HG03575 (cell line): ENCODE measurements around the gene HSPA14.
"Not testable (repeated sequence)": the region's sequence is repeated elsewhere in the genome, so short reads cannot be mapped to it uniquely, and the experiment has no call there.

Experiments used
- ATAC-seq: cut with Tn5 transposase; IDR thresholded peaks from one replicate; pipeline ENCODE4 v1.9.1; 2021; ENCODE audit not compliant: unreplicated experiment, insufficient number of reproducible peaks, low FRiP score; ENCODE audit errors: extremely low read depth

HSPA14 gene, protein sequence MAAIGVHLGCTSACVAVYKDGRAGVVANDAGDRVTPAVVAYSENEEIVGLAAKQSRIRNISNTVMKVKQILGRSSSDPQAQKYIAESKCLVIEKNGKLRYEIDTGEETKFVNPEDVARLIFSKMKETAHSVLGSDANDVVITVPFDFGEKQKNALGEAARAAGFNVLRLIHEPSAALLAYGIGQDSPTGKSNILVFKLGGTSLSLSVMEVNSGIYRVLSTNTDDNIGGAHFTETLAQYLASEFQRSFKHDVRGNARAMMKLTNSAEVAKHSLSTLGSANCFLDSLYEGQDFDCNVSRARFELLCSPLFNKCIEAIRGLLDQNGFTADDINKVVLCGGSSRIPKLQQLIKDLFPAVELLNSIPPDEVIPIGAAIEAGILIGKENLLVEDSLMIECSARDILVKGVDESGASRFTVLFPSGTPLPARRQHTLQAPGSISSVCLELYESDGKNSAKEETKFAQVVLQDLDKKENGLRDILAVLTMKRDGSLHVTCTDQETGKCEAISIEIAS

DNA sequence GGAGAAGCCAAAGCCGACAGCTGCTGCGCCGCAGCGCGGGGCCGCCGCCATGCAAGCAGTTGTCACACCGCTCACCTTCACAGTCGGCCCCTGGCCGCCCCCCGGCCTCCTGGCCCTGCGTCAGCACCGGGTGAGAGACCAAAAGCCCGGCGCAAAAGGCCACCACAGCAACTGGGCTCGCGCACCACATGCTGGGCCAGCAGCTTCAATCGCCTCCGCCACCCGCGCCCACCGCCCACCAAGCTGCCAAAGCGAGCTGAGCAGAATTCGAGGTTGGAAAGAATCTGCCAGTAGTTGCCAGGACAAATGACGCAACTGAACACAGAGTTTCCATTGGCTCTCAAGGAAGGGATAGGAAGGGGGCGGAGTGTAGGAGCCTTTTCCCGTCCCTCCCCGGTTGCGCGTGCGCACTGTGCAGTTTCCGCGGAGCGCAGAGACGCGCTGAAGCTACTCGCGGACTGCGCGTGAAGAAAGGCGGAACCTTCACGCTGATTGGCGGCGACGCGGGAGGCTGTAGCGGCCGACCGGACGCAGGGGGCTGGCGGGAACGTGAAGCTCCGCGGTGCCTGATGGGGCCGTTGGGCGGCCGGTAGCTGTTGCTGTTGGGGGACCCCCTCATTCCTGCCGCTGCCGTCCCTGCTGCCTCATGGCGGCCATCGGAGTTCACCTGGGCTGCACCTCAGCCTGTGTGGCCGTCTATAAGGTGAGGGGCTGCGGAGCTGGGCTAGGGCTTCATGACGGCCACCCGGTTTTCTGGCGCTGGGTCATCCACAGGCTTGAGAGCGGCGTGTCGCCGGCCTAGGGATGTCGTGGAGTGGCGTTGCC is at the start of gene HSPA14, which contains the start of the genes CDNF and MSANTD7:
Gene HSPA14, plus strand, starts transcription at position 550 of the 825 bp plus-strand sequence. Its CDS starts 97 bp downstream, at position 647.
Gene CDNF, minus strand, starts transcription at position 281 of the 825 bp plus-strand sequence. Its CDS starts 91 bp downstream, at position 190.
Gene MSANTD7, plus strand, starts transcription at position 550 of the 825 bp plus-strand sequence. CDS start 3,979 bp downstream, outside the sequence.
- peak; percentile 81 for ATAC-seq

DNA sequence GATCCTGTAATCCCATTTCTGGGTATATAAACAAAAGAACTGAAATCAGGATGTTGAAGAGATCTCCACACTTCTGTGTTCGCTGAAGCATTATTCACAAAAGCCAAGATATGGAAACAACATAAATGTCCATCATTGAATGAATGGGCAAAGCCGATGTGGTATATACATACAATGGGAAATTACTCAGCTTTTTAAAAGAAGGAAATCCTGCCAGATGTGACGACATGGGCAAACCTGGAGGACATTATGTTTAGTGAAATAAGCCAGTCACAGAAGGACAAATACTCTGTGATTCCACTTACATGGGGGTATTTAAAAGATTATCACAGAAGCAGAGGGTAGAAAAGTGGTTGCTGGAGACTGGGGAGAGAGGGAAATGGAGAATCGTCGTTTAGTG is 39.5 kb upstream of the HSPA14 start:
- no peak for ATAC-seq

DNA sequence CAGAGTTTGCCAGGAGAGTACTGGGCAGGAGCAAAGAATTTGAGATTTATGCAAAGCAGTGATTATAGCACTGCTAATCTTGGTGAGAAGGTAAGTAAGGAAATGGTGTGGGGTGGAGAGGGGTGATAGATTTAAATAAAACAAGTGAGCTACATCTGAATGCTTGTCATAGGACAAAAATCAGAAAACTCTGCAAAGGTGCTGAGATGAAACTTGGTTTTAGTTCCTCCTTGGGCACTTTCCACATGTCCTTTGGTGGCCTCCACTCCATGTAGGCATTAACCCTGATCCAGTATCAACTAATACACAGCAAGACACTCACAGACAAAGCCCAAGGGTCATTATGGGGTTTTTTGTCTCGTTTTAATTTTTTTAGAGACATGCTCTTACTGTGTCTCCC is 37.7 kb upstream of the HSPA14 start:
- ATAC-seq = no peak

DNA sequence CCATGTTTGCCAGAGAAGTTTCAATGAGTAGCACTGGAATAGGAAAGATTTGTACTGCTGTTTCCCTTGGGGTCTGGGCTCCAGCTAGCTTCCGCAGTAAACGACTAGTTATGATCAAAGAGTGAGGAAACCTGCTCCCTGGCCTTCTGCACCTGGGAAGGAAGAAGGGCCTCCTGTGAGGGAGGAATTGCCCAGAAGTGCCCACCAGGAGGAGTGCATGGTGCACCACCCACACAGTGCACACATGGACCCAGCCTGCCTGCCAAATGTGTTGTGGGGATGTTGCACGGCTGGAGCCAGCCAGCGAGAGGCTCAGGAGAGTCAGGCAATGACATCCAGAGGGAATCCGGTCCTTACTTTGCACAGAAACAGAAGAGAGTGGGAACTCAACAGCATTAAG is 36.4 kb upstream of the HSPA14 start:
- ATAC-seq = no peak

DNA sequence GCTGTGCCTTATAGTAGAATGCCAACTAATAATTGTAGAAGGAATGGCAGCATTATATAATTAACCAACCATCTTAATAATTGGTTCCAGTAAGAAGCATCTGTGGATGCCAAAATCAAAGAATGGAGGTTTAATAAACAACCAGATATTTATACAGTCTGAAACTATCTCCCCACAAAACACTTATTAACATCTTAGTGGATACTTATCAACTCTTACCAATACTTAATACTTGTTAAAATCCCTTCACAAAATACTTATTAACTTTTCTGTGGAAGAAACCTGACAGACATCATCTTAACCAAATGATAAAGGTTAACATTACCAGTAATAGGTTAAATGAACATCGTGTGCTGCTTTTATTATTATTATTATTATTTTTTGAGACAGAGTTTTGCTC is 34.3 kb upstream of the HSPA14 start:
- no peak for ATAC-seq

DNA sequence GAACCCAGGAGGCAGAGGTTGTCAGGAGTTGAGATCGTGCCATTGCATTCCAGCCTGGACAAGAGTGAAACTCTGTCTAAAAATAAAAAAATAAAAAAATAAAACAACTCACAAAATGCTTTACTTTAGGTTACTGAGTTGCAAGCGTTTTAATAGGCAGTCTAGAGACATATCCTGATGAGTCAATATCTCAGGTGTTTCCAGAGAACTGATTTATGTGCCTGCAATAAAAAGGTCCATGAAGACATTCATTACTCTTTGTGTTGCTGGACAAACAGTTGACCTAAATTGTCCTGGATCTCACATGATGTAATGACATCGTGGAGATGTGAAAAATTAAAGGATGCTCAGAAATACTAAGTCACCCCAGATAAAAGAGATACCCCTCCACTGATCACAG is 31.8 kb upstream of the HSPA14 start:
- ATAC-seq = no peak

DNA sequence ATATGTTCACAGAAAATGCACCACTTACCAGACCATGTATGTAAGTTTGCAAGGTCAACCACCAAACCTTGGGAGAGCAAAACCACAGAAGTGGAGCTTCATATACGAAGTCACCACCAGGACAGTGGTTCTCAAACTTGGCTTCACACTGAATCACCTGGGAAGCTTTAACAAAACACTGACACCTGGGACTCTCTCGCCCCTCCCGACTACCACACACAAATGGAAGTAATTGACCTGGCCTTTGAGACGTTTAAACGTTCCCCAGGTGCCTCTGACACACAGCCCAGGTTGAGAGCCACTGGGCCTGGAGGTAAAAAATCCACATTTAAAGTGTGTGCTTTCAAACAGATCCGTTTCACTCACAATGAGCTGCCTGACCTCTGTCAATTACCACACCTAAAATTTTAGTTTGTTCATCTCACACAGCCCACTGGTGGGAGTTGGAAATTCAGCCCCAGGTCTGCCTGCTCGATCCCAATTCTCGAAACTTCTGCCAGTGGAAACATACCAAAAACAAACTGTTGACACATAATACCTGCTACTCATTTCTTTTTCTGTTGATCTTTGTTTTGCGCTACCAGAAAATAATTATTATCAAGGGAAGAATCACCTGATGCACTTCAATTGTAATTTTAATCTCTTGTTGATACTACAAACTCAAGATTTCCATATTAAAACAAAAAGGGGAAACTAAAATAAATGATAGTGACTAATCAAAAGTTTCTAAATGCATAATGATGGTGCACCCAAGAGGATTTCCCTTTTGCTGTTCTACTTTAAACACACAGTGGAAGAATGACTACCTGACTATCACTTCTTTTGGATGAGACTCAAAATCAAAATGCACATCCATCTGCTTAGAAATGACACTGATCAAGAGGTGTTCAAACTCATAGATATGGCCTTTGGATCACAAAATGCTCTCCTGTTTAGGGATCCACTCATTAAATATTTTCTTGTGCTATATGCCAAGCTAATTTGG is 26.8 kb upstream of the HSPA14 start:
- ATAC-seq = no peak

DNA sequence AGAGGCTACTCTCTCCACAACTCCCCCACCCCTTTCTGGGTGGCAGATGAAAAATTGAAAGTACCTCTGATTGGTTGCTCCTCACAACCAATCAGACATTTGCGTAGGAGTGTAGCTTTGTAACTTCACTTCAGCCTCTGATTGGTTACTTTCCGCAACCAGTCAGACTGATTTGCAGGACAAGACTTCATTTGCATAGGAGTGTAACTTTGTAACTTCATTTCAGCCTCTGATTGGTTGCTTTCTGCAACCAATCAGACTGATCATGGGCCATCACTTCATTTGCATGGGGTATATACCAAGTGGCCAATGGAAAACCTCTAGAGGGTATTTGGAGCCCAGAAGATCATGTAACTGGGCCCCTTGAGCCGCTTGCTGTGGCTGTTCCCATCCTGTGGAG is 25.8 kb upstream of the HSPA14 start:
- no peak for ATAC-seq

DNA sequence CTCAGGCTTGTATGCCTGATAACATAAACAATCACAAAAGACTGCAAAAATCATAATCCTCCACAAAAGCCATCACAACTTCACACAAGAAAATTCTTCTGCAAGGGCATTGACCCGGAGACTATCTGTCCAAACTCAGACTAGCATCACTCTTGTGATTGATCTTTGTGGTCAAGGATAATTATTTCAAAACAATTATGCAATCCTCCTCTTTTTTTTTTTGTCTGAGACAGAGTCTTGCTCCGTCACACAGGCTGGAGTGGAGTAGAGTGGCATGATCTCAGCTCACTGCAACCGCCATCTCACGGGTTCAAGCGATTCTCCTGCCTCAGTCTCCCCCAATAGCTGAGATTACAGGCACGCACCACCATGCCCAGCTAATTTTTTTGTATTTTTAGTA is 22.4 kb upstream of the HSPA14 start:
- no peak for ATAC-seq

DNA sequence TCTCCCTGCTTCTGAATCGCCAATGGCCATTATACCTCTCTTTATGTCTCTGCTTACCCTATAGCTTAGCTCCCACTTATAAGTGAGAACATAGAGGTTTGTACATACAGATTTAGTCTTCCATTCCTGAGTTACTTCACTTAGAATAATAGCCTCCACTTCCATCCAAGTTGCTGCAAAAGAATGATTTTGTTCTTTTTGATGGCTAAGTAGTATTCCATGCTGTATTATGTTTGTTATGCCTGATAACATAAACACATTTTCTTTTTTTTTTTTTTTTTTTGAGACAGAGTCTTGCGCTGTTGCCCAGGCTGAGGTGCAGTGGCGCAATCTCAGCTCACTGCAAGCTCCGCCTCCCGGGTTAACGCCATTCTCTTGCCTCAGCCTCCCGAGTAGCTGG is 21.4 kb upstream of the HSPA14 start:
- not testable (repeated sequence) for ATAC-seq

DNA sequence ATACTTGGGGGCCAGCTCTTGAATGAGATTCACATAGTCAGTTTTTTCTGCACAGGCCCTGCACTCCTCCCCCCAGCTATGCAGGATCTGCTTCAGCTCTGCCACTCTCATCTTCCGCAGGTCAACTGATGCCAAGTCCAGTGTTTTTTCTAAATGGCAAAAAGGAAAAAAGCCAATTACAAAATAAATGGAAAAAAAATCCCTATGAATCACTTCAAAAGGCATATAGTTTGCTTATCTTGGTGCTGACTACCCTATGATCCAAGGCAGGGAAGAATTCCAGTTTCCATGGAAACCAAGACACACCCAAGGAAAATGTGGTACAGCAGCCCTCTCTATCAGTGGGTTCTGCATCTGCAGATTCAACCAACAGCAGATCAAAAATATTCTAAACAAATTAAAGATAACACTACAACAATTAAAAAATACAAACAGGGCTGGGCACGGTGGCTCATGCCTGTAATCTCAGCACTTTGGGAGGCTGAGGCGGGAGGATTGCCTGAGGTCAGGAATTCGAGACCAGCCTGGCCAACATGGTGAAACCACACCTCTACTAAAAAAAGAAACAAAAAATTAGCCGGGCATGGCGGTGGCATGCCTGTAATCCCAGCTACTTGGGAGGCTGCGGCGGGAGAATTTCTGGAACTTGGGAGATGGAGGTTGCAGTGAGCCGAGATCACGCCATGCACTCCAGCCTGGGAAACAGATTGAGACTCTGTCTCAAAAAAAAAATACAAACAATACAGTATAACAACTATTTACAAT is 17.9 kb upstream of the HSPA14 start:
- no peak for ATAC-seq

DNA sequence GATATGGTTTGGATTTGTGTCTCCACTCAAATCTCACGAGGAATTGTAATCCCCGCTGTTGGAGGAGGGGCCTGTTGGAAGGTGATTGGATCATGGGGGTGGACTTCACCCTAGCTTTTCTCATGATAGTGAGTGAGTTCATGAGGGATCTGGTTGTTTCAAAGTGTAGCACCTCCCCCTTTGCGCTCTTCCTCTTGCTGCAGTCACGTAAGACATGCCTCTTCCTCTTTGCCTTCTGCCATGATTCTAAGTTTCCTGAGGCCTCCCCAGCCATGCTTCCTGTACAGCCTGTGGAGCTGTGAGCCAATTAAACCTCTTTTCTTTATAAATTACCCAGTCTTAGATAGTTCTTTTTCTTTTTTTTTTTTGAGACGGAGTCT is 17.3 kb upstream of the HSPA14 start:
- ATAC-seq = no peak

DNA sequence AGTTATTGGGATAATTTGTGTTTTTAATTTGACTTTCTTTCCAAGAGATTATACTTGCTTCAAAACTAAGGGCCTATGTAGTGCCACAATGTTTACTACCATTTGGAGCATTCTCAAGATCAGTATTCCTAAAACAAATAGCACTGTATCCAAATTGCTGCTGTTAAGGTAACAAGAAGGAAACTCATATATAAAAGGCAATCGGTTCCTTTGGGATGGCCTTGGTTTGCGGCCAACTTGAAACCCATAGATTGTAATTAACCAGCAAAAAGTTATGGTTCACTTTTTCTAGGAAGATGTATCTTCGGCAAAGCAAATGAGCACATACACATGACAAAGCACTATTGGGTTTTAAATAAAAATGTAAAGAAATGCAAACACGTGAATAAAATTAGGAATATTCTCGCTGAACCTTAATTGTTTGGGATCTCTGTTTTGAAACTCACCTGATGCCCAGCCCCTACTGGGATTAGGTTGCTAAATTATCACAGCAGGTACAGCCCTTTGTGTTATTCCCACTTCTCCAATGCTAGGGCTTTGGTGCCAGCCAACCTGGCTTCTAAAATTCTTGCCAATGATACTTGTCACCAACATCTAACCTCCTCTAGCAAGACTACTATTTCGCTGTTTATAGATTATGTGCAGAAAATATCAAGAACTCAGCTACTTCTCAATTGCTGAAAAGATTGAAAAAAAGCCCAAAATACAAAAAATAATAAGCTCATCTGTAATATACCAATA is 16.3 kb upstream of the HSPA14 start:
- ATAC-seq = no peak

DNA sequence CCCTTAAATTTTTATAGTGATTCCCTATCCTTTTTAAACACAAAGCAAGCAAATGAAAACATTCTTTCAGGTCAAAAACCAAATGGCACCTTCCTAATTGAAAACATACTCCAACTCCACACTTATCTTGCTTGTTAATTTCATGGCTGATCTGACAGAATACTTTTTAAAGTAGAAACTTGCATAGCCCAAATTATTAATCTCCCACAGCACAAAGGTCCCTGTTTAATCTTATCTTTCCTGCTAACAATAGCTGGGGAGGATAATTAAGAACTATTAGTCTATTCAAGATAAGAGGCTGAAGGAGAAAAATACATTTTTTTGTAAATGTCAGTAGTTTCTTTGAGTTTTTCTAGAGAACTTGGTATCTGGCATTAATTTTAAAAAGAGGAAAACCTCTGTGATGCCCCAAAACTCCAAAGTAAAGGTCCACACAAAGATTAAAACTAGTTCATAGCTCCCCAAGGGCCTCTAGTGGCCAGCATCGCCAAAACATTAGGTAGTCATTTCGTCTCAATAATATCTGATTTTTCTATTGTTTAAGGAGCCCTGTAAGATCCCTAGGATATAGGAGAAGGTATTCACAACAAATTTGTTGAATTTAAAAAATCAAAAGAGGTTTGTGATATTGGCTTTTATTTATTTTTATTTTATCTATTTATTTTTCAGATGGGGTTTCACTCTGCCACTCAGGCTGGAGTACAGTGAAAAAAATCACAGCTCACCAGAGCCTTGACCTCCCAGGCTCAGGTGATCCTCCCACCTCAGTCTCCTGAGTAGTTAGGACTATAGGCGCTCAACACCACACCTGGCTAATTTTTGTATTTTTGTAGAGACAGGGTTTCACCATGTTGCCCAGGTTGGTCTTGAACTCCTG is 15.0 kb upstream of the HSPA14 start:
- ATAC-seq = no peak

DNA sequence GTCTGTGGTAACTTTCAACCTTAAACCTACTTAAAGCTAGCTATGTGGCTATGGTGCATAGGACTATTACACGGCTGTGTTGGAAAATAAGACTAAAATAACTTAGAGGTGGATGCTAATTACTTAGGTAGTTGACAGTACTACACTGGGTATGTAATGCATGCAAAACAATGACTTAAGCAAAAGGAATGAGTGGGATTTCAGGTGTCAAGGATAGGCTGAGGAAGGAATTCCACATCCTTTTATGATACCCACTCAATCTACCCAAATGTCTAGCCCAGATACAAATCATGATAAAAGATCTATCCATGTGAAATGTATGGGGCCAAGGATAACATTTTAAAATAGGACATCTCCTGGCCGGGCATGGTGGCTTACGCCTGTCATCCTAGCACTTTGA is 14.1 kb upstream of the HSPA14 start:
- ATAC-seq = no peak

DNA sequence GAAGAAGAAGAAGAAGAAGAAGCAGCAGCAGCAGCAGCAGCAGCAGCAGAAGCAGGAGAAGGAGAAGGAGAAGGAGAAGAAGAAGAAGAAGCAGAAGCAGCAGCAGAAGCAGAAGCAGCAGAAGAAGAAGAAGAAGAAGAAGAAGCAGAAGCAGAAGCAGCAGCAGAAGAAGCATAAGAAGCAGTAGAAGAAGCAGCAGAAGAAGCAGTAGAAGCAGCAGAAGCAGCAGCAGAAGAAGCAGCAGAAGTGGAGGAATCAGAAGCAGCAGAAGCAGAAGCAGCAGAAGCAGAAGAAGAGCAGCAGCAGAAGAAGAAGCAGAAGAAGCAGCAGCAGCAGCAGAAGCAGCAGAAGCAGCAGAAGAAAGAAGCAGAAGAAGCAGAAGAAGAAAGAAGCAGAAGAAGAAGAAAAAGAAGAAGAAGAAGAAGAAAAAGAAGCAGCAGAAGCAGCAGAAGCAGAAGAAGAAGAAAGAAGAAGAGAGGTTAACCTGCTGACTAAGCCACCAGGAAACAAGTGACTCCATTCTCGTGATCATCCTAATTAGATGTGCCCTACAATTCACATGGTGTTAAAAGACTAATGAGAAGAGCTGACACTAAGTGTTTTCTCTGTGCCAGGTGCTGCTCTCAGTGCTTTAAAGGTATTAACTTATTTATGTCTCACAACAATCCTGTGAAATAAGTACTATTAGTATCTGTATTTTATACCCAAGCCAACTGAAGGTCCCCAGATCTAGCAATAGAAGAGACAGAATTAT is 11.9 kb upstream of the HSPA14 start:
- no peak for ATAC-seq
